Measurements from ENCODE around the gene OR10H3.
"Not testable (repeated sequence)": the region's sequence is repeated elsewhere in the genome, so short reads cannot be mapped to it uniquely, and the experiment has no call there.

OR10H3 gene

GRCh38 chr19:15779756-15780476 is 42.1 kb downstream of the OR10H3 start:
- no peak for DNase-seq (ENCODE audit: low spot score)

- no peak for DNase-seq (ENCODE audit: low spot score)
Observed at GRCh38 chr19:15780610-15781418, 43.0 kb downstream of the OR10H3 start.

GRCh38 chr19:15781661-15782060 is 43.9 kb downstream of the OR10H3 start:
- DNase-seq (ENCODE audit: low spot score), result no peak

- DNase-seq (ENCODE audit: low spot score), result no peak
Observed at GRCh38 chr19:15782211-15782610, 44.4 kb downstream of the OR10H3 start.

- not testable (repeated sequence) for DNase-seq (ENCODE audit: low spot score)
Observed at GRCh38 chr19:15782896-15783295, 45.1 kb downstream of the OR10H3 start.

GRCh38 chr19:15787611-15788155 is 49.9 kb downstream of the OR10H3 start, which contains the start of gene OR10H5:
Gene OR10H5, plus strand, starts transcription at chr19:15787661. Its CDS starts 6,388 bp downstream, at chr19:15794049.
- DNase-seq (ENCODE audit: low spot score), result no peak

- DNase-seq (ENCODE audit: low spot score), result no peak
Observed at GRCh38 chr19:15788594-15789270, 50.9 kb downstream of the OR10H3 start.

- no peak for DNase-seq (ENCODE audit: low spot score)
Observed at GRCh38 chr19:15790096-15790495, 52.3 kb downstream of the OR10H3 start.

All from iPS-NIHi11 (cell line).